Mesodermal cell (in vitro differentiated cells): Measurements from ENCODE around the gene PLXNB3. TPM values are rescaled to one million over a fixed set of nuclear protein-coding genes. Genes with fewer than 3 reads are reported as not detected.

Source experiments
- H3K27ac ChIP-seq: 2 replicates; pipeline ENCODE4 v1.7.0; 2013; ENCODE audit warnings: mild to moderate bottlenecking, low read depth, low read length, moderate library complexity; ENCODE audit not compliant: severe bottlenecking
- H3K36me3 ChIP-seq: 2 replicates; pipeline ENCODE4 v1.7.1; 2013; ENCODE audit warnings: mild to moderate bottlenecking, low read length, moderate library complexity; ENCODE audit not compliant: control insufficient read depth, insufficient read depth
- H3K4me1 ChIP-seq: one replicate; pipeline ENCODE4 v1.7.1; 2013; ENCODE audit warnings: mild to moderate bottlenecking, low read length; ENCODE audit not compliant: insufficient read depth, control insufficient read depth, poor library complexity, severe bottlenecking
- H3K4me3 ChIP-seq: 2 replicates; pipeline ENCODE4 v1.7.0; 2013; ENCODE audit warnings: low read length, control low read depth, mild to moderate bottlenecking; ENCODE audit not compliant: insufficient read depth, poor library complexity, severe bottlenecking; ENCODE audit errors: extremely low read depth
- H3K9me3 ChIP-seq: 2 replicates; pipeline ENCODE4 v1.7.1; 2013; ENCODE audit warnings: mild to moderate bottlenecking, low read length, moderate library complexity; ENCODE audit not compliant: control insufficient read depth
- WGBS, 2 experiments: methylation state at CpG; one replicate each; pipeline ENCODE4 v1.1.5; 2013; ENCODE audit warnings: missing lambda C conversion rate in 2 of 2; ENCODE audit not compliant: insufficient coverage in 2 of 2; 5-methylcytosine and 5-hydroxymethylcytosine counted together
- polyA plus RNA-seq, 2 experiments: library from polyadenylated mRNA; stranded (reverse); fragments of 50-300 nt; gene quantifications; one replicate each; pipeline ENCODE4 v1.2.3, GENCODE V29; 2013

Gene PLXNB3
- 4.5 TPM for polyA plus RNA-seq (2013, experiment 1 of 2)
- polyA plus RNA-seq (2013, experiment 2 of 2): 3.8 TPM

- 49 to 50% methylated on average over 9 to 10 of the region's 26 CpGs for WGBS, 2 experiments
- Histone ChIP-seq H3K9me3 (no peaks in the 10 kb centered on the region), H3K4me1 (peaks cover 7% of the 10 kb centered on the region), H3K36me3 (no peaks in the 10 kb centered on the region), H3K4me3 (no peak within 1 kb of the TSS), H3K27ac (no peak within 1 kb of the TSS)
These were observed at the start of gene PLXNB3 for GRCh38 chrX:153763989-153764755. Gene PLXNB3 (plus strand): TSS chrX:153764249. CDS start chrX:153765536, 1,287 bp downstream.

GRCh38 chrX:153714256-153714655 lies 49.8 kb upstream of the PLXNB3 start:
- no CpG with 5 or more reads among the region's 3 CpGs for WGBS, 2 experiments
- Histone ChIP-seq H3K36me3 (peaks cover 52% of the 10 kb centered on the region), H3K4me3 (no peak overlapping the region), H3K9me3 (no peaks in the 10 kb centered on the region), H3K4me1 (peaks cover 13% of the 10 kb centered on the region), H3K27ac (no peak overlapping the region)

DNA sequence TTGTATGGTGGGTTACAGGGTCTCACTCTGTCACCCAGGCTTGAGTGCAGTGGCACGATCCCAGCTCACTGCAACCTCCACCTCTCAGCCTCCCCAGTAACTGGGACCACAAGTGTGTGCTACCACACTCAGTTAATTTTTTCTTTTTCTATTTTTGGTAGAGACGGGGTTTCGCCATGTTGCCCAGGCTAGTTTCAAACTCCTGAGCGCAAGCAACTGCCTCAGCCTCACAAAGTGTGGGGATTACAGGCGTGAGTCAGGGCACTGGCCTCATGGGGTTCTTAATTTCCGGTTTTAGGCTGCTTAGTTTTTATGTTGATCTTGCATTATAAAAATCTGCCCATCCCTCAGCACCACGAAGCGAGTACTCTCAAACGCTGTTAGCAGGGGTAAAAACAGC lies 46.6 kb upstream of the PLXNB3 start:
- H3K9me3 ChIP-seq: no peaks in the 10 kb centered on the region
- no CpG with 5 or more reads among the region's 9 CpGs for WGBS, 2 experiments
- H3K27ac ChIP-seq: no peak overlapping the region
- peaks cover 13% of the 10 kb centered on the region for H3K4me1 ChIP-seq
- H3K4me3 ChIP-seq: no peak overlapping the region
- H3K36me3 ChIP-seq: peaks cover 73% of the 10 kb centered on the region

DNA sequence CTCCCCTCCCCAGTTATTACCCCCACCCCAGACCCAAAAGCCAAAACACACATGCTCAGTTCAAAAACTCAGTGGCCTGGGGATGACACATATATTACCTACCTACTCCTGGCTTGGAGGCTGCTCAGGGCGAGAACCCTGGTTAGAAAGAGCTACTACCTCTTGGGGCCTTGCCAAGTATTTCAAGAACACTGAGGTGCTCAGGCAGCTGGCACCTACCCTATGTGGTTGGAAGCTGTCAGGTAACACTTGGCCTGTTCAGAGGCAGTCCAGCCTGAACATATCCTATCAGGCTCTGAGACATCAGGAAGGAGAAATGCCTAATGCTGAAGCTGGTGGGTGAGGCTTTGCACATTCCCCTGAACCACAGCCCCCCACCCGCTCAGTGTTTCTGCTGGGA lies 44.8 kb upstream of the PLXNB3 start:
- no peaks in the 10 kb centered on the region for H3K9me3 ChIP-seq
- H3K36me3 ChIP-seq: peaks cover 71% of the 10 kb centered on the region
- no peak overlapping the region for H3K4me3 ChIP-seq
- H3K27ac ChIP-seq: no peak overlapping the region
- H3K4me1 ChIP-seq: peaks cover 13% of the 10 kb centered on the region
- 80 to 100% methylated on average over 1 of the region's 2 CpGs for WGBS, 2 experiments

GRCh38 chrX:153719701-153720100 lies 44.3 kb upstream of the PLXNB3 start:
- 88% methylated on average over 1 of the region's 2 CpGs; no CpG with 5 or more reads in 1 of the 2 experiments for WGBS, 2 experiments
- Histone ChIP-seq H3K9me3 (no peaks in the 10 kb centered on the region), H3K36me3 (peaks cover 66% of the 10 kb centered on the region), H3K4me3 (no peak overlapping the region), H3K27ac (no peak overlapping the region), H3K4me1 (peaks cover 9% of the 10 kb centered on the region)

DNA sequence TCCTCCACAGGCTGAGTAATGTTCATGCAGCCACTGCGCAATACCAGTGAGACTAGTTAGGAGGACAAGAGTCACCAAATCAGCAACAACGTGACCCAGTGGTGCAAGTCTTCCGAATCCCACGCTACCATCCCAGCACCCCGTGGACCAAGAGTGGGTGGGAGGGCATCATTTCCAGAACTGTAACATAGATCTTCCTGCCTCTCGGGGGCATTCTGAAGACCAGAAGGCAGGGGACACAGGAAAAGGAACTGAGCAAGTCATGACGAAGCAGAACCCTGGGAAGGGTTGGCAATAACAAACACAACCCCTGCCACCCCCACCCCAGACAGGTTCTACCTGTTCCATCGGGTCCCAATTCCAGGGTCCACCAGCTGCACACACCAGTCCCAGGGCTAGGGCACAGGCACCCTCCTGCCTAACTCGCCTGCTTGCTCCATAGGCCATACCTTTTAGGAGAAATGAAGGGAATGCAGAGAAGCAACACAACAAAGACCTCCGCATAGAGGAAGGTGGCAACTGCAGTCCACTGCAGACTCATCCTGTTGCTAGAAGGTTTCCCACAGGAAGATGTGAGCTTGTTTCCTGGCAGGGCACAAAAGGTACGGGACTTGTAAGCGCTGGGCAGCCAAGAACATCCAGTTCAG lies 41.2 kb upstream of the PLXNB3 start:
- 66% methylated on average over 3 of the region's 12 CpGs; no CpG with 5 or more reads in 1 of the 2 experiments for WGBS, 2 experiments
- Histone ChIP-seq H3K9me3 (no peaks in the 10 kb centered on the region), H3K27ac (peak overlapping the region; percentile 73), H3K36me3 (peaks cover 39% of the 10 kb centered on the region), H3K4me3 (peak overlapping the region; percentile 63), H3K4me1 (peaks cover 16% of the 10 kb centered on the region)

DNA sequence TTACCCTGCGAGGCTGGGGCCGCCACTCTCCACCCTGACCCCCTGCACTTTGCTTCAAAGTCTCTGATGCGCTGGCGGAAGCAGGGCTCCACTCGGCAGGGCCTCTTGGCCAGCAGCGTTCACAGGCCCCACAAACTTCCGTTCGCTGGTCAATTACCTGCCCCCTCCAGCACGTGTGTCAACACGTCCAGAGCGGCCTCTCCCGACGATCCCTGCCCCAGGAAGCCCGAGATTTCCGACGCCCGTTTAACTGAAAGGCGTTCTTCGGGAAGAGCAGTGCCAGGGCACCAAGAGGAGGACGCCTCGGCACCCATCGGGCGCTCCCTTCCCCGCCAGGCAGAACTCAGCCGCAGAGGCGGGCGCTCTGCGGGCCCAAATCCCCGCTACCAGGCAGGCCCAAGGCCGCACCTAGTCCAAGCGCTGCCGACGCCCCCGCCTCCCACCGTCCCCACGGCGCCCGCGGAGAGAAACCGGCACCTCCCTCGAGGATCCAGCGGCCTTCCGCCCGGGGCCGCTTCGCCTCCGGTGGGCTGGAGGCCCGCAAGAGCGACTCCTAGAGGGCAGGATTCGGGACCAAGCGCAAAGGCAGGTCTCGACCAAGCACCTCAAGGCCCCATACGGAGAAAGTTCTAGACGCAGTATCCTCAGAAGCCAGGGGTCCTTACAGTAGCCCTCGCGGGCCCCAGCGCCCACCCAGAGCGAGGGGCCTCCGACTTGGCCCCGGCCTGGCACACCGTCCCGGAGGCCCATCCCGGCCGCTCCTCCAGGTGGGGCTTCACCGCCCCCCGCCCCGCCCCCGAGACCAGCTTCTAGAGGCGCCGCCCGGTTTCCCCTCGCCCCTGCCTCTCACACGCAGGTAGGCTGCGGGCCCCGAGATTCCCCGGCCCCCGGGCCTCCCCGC lies 40.4 kb upstream of the PLXNB3 start:
- H3K27ac ChIP-seq: peak overlapping the region; percentile 73
- H3K4me3 ChIP-seq: peak overlapping the region; percentile 63
- 0% methylated on average over 28 to 31 of the region's 78 CpGs for WGBS, 2 experiments
- H3K36me3 ChIP-seq: peaks cover 34% of the 10 kb centered on the region
- H3K4me1 ChIP-seq: peaks cover 21% of the 10 kb centered on the region
- no peaks in the 10 kb centered on the region for H3K9me3 ChIP-seq

DNA sequence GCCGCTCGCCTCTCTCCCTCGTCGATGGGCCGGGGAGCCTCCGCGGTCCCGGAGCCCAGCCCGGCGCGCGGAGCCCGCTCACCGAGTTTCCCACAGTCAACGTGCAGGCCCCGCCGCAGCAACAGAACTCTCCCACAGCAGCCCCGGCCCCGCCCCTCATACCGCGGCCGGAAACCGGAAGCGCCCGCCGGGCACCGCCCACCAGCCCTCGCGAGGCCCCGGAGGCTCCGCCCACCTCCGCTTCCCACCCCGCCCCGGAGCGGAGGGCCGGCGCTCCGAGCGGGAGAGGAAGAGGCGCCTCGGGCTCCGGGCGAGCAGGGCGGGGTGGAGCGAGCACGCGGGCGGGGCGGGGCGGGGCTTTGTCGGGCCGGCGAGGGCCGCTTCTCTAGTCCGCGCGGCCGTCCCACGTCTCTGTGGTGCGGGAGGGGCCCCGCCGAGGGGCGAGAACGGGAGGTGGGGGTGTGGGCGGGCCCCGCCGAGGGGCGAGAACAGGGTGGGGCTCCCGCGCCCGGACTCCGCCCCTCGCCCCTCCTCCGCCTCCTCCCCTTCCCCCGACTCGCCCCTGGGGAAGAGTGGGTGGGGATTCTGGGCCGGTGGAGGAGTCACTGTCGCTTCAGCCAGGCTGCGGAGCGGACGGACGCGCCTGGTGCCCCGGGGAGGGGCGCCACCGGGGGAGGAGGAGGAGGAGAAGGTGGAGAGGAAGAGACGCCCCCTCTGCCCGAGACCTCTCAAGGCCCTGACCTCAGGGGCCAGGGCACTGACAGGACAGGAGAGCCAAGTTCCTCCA lies 39.6 kb upstream of the PLXNB3 start, which contains the start of the genes ABCD1 and BCAP31:
TSS of gene ABCD1 (plus strand) at position 605 of the 787 bp plus-strand sequence. CDS start 411 bp downstream, outside the sequence.
TSS of gene BCAP31 (minus strand) at position 136 of the 787 bp plus-strand sequence. CDS start 1,143 bp downstream, outside the sequence.
- Histone ChIP-seq H3K36me3 (peaks cover 31% of the 10 kb centered on the region), H3K4me1 (peaks cover 21% of the 10 kb centered on the region), H3K27ac (peak within 1 kb of the TSS; percentile 86), H3K4me3 (peak within 1 kb of the TSS; percentile 63), H3K9me3 (no peaks in the 10 kb centered on the region)
- 0 to 1% methylated on average over 7 to 17 of the region's 88 CpGs for WGBS, 2 experiments

DNA sequence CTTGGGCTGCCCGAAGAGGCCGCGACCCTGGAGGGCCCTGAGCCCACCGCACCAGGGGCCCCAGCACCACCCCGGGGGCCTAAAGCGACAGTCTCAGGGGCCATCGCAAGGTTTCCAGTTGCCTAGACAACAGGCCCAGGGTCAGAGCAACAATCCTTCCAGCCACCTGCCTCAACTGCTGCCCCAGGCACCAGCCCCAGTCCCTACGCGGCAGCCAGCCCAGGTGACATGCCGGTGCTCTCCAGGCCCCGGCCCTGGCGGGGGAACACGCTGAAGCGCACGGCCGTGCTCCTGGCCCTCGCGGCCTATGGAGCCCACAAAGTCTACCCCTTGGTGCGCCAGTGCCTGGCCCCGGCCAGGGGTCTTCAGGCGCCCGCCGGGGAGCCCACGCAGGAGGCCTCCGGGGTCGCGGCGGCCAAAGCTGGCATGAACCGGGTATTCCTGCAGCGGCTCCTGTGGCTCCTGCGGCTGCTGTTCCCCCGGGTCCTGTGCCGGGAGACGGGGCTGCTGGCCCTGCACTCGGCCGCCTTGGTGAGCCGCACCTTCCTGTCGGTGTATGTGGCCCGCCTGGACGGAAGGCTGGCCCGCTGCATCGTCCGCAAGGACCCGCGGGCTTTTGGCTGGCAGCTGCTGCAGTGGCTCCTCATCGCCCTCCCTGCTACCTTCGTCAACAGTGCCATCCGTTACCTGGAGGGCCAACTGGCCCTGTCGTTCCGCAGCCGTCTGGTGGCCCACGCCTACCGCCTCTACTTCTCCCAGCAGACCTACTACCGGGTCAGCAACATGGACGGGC lies 38.8 kb upstream of the PLXNB3 start:
- Histone ChIP-seq H3K4me1 (peaks cover 21% of the 10 kb centered on the region), H3K9me3 (no peaks in the 10 kb centered on the region), H3K36me3 (peaks cover 25% of the 10 kb centered on the region), H3K4me3 (peak overlapping the region; percentile 63), H3K27ac (peak overlapping the region; percentile 86)
- WGBS, 2 experiments: 79 to 87% methylated on average over 20 to 46 of the region's 55 CpGs
